ENCODE measurements around the gene GOLGB1.
"Not testable (repeated sequence)": the region's sequence is repeated elsewhere in the genome, so short reads cannot be mapped to it uniquely, and the experiment has no call there.

The GOLGB1 gene

GRCh38 chr3:121739902-121740301 is 9.6 kb downstream of the GOLGB1 start:
- DNase-seq, result no peak

GRCh38 chr3:121737644-121738043 is 11.9 kb downstream of the GOLGB1 start:
- no peak for DNase-seq

- DNase-seq, result no peak
These were observed 13.4 kb downstream of the GOLGB1 start for GRCh38 chr3:121736112-121736511.

DNA sequence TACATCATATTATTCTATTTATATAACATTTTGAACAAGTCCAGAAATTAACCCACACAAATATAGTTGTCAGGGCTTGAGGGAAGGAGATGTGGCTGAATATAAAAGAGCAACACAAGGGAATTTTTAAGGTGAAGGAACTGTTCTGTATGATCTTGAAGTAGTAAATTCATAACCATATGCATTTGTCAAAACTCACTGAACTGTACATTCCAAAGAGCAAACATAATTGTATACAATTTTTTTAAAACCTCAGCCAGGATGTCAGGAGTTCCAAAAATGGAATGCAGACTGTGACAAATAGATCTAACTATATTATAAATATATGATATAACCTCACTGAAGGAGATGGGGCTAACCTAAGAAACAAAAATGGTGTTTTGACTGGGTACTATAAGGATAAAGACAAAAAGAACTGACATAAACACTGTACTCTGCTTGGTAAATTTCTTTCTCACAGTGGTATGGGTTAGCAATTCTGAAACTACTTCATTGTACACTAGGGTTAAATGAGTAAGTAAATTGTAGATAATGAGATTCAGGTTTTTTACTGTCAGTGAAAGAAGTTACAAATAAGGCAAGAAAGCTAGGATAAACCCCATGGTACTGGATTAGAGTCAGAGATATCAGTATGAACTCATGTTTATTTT is 14.4 kb downstream of the GOLGB1 start:
- no peak for DNase-seq

- DNase-seq, result no peak
These were observed 18.4 kb downstream of the GOLGB1 start for GRCh38 chr3:121730940-121731687.

DNA sequence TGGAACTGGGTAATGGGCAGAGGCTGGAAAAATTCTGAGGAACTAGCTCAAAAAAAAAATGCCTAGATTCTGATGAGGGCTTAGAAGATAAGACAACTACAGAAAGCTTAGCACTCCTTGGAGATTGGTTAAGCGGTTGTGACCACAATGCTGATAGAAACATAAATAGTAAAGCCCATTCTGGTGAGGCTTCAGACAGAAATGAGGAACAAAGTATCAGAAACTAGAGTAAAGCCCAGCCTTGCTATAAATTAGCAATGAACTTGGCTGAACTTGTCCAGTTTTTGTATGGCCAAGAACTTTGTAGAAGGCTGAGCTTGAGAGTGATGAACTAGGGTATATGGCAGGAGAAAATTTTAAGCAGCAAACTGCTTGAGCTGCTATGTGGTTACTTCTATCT is 25.4 kb downstream of the GOLGB1 start:
- no peak for DNase-seq

GRCh38 chr3:121723485-121723884 is 26.1 kb downstream of the GOLGB1 start:
- DNase-seq, result no peak

DNA sequence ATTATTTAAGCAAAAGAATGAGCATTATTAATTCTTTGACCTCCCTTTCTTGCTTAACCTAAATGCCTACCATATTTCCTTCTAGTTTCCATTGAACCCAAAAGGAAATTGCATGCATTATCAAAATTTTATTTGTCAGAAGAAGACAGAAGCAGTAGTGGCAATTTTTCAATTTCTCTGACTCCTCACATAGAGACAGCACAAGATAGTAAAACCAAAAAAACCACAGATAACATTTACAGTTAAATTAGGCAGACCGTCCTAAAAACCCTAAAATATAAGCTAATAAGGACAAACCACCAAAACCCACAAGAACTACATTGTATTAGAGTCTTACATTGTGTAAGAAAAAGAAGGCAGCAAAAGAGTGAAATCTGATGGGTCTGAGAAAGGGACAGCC is 27.1 kb downstream of the GOLGB1 start:
- no peak for DNase-seq

DNA sequence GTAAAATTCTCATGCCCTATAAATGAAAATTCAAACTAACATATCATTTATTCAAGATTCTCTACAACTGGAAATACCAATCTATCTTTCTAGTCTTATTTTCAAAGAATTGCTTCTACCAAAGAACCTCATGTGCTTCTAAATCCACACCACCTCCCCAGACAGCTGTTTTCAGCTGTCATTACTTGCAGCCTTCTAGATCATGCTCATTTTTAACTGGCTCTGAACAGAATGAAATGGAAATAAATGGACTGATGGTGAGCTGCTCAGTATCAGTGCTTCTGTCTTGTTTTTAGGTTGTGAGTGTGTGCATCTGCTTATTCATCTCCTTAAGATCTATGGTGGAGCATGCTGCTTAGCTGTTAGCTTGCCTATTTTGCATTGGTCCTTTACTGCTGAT is 29.4 kb downstream of the GOLGB1 start:
- no peak for DNase-seq

DNA sequence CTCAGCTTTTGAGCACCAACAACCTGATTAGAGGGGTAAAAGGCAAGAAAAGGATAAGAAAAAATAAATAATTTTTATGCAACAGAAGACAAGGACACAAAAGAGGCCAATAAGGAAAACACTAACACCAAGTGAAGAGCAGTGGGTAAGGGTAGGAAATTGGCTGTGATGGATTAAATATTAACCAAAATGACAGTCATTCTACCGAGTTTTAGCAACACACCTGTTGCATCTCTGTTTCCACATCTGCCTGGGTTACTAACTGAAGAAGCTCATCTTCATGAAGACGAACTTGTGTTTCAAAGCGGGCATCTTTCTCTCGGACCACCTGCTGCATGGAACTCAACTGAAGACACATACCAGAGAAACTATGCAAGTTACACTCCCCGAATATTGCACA is 30.1 kb downstream of the GOLGB1 start:
- DNase-seq, result no peak

DNA sequence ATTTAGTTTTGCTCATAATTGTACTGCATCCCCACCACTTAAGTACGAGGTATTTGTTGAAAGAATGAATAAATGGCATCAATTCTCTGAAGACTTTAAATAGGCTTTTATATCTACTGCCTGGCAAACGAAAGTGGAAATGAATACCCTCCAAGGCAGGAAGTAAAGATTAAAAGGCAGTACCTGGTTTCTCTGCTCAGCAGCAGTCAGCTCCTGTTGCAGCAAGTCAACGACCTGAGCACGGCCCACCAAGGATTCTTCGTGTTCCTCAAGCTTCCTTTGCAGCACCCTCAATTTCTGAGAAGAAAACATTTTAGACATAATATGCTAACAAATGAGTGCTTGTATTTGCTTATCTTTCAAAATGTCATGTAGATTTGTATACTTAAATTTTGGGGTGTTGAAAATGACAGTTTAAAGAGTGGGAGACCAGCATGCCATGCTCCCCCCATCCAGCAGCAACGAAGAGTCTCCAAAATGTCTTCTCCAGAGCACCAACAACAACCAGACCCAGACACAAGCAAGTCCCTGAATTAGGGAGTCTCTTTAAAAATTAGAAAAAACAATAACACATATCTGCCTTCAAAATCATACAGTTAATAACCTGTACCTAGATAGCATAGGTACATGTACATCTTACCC is 31.2 kb downstream of the GOLGB1 start:
- no peak for DNase-seq

GRCh38 chr3:121710347-121710746 is 39.2 kb downstream of the GOLGB1 start:
- no peak for DNase-seq

- DNase-seq, result no peak
These were observed 41.8 kb downstream of the GOLGB1 start for GRCh38 chr3:121707531-121708273.

DNA sequence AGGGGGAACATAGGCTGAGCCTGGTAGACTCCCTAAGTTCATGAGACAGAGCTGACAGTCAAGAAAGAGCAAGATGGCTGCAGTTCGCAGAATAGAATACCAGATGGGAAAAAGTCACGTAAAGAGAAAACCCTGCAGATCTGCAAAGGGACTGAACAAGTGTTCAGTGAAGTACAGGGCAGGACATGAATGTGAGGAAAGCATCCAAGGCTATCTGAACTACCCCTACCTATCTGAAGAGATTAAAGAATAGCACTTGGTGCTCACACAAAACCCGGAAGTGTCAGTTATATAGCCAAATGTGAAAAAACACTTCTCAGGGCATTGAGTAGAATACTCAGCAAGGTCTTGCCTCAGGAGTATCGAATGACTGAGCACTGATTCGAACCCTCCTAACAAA is 44.0 kb downstream of the GOLGB1 start:
- no peak for DNase-seq

- no peak for DNase-seq
These were observed 45.6 kb downstream of the GOLGB1 start for GRCh38 chr3:121703973-121704372.

DNA sequence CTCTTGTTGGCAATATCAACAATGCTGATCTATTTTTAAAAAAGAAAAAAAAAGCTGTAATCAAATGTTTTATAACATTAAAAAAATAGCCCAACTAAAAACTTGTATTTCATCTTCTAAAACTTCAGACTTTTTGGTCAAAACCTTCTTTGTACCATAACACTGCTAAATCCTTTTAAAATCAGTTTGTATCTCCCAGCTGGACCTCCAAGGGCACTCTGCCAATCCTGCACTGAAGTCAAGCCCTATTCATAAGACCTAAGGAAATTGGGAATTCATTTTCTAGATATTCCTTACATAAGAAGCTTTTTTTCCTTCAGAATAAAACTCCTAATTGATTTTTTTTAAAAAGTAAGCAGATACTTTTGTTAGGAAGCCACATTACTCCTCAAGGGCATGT is 50.6 kb downstream of the GOLGB1 start:
- no peak for DNase-seq

- no peak for DNase-seq
These were observed 51.1 kb downstream of the GOLGB1 start for GRCh38 chr3:121698476-121698875.

GRCh38 chr3:121696186-121696585 is 53.4 kb downstream of the GOLGB1 start:
- DNase-seq, result no peak

- DNase-seq, result no peak
These were observed 57.4 kb downstream of the GOLGB1 start for GRCh38 chr3:121692010-121692699.

DNA sequence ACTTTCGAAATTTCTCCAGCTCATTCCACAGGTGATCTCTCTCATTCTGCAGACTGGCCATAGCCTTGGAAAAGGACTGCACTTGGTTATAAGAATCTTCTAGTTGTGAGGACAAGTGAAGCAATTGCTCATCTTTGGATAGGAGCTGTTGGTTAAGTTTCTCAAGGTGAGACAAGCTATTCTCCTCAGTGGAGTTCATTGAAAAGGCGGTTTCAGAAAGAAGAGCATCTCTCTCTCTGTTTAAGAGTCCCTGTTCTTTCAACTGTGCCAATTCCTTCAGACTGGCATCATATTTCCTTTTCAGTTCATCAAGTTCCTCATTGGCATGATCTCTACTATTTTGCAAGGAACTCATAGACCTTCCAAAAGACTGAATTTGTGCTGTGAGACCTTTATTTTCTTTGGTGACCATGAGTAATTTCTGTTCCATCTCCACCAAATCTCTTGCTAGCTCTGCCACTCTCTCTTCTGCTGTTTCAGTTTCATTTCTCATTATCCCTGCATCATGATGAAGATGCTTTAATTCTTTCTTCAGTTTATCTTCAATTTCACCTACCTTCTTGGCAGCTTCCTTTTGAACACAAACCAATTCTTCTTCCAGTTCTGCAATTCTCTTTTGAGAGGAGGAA is 58.6 kb downstream of the GOLGB1 start:
- peak; percentile 54 for DNase-seq

GRCh38 chr3:121688747-121689146 is 60.8 kb downstream of the GOLGB1 start:
- not testable (repeated sequence) for DNase-seq

- no peak for DNase-seq
These were observed 67.7 kb downstream of the GOLGB1 start for GRCh38 chr3:121681792-121682191.

All from suppressor macrophage treated with lipopolysaccharide for 4 hours (primary cell).